ENCODE measurements around the gene CIDEB. TPM values are rescaled to one million over a fixed set of nuclear protein-coding genes. Genes with fewer than 3 reads are reported as not detected.

Gene CIDEB
- total and polyA plus RNA-seq, 2 of the 13 experiments (the other 11 are each of a cell fraction or from before 2014, with no cell fraction given): 35.8 to 110 TPM

GRCh38 chr14:24255438-24255837 is 52.3 kb downstream of the CIDEB start (continued):
- TF ChIP-seq PRDM4 (CRISPR knock-in tag; IDR thresholded peaks at IDR 0.05; ENCODE audit: borderline replicate concordance): no peak
- no peak for TF ChIP-seq ZNF720 (CRISPR knock-in tag; IDR thresholded peaks at IDR 0.05)
- no peak for TF ChIP-seq FOXO4 (CRISPR knock-in tag; conservative IDR thresholded peaks at IDR 0.05)
- no peak for TF ChIP-seq YY1 (IDR thresholded peaks at IDR 0.05; ENCODE audit: insufficient read depth, insufficient replicate concordance, low read depth, low read length)
- TF ChIP-seq CC2D1A (CRISPR knock-in tag; IDR thresholded peaks at IDR 0.05): 0 out of 2 replicates have a peak, but pooled peaks have one; percentile 31
- TF ChIP-seq SNRNP70 (IDR thresholded peaks at IDR 0.05; ENCODE audit: low read depth, low read length): no peak
- TF ChIP-seq ZNF558 (CRISPR knock-in tag; IDR thresholded peaks at IDR 0.05; ENCODE audit: borderline replicate concordance): no peak
- no peak for TF ChIP-seq ZFP91 (CRISPR knock-in tag; IDR thresholded peaks at IDR 0.05; ENCODE audit: borderline replicate concordance)
- no peak for TF ChIP-seq ZNF781 (CRISPR knock-in tag; IDR thresholded peaks at IDR 0.05; ENCODE audit: borderline replicate concordance, not compliant biosample characterization)
- 0 out of 2 replicates have a peak, but pooled peaks have one; percentile 25 for TF ChIP-seq PHF8 (CRISPR knock-in tag; IDR thresholded peaks at IDR 0.05)
- TF ChIP-seq TRIM24 (CRISPR knock-in tag; IDR thresholded peaks at IDR 0.05): no peak
- TF ChIP-seq ZNF256 (CRISPR knock-in tag; conservative IDR thresholded peaks at IDR 0.05): no peak
- TF ChIP-seq ZSCAN21 (CRISPR knock-in tag; IDR thresholded peaks at IDR 0.05; ENCODE audit: borderline replicate concordance): 0 out of 2 replicates have a peak, but pooled peaks have one; percentile 29
- TF ChIP-seq RNF2 (conservative IDR thresholded peaks at IDR 0.05; ENCODE audit: low read depth): no peak
- no peak for TF ChIP-seq HBP1 (CRISPR knock-in tag; IDR thresholded peaks at IDR 0.05; ENCODE audit: low read depth)
- no peak for TF ChIP-seq ZBTB2 (CRISPR knock-in tag; IDR thresholded peaks at IDR 0.05; ENCODE audit: low read depth)
- no peak for TF ChIP-seq ZNF337 (CRISPR knock-in tag; IDR thresholded peaks at IDR 0.05; ENCODE audit: borderline replicate concordance, low read depth)
- 0 out of 2 replicates have a peak, but pooled peaks have one; percentile 4 for TF ChIP-seq POLR2G (IDR thresholded peaks at IDR 0.05; ENCODE audit: low read depth, low read length)
- no peak for TF ChIP-seq ZBTB46 (CRISPR knock-in tag; IDR thresholded peaks at IDR 0.05; ENCODE audit: borderline replicate concordance)

Measured in HepG2 (cell line).